Choroid plexus epithelial cell (primary cell): ENCODE results near the gene THTPA.
"Not testable (repeated sequence)": the region's sequence is repeated elsewhere in the genome, so short reads cannot be mapped to it uniquely, and the experiment has no call there.

Source experiments
- DNase-seq: peaks from one replicate; pipeline ENCODE4 v3.0.0-alpha.2; 2010; ENCODE audit warnings: low read depth
- H3K4me3 ChIP-seq: 2 replicates; pipeline ENCODE4 v1.5.1; 2011; ENCODE audit warnings: low read depth, mild to moderate bottlenecking, control low read depth, low read length, moderate library complexity
- CTCF ChIP-seq: conservative IDR thresholded peaks from 2 replicates; pipeline ENCODE4 v1.5.1; 2011; ENCODE audit warnings: low read depth, mild to moderate bottlenecking, control low read depth, inconsistent platforms, low read length, moderate library complexity

Gene THTPA

GRCh38 chr14:23533652-23534435 is 22.2 kb upstream of the THTPA start:
- DNase-seq: no peak
- TF ChIP-seq CTCF: no peak
- H3K4me3 ChIP-seq: no peak overlapping the region

GRCh38 chr14:23535943-23536342 is 20.1 kb upstream of the THTPA start:
- TF ChIP-seq CTCF: no peak
- DNase-seq: no peak
- no peak overlapping the region for H3K4me3 ChIP-seq

- TF ChIP-seq CTCF: no peak
- no peak for DNase-seq
- H3K4me3 ChIP-seq: no peak overlapping the region
These were observed 19.6 kb upstream of the THTPA start for GRCh38 chr14:23536494-23536893.

GRCh38 chr14:23536906-23537305 is 19.2 kb upstream of the THTPA start:
- DNase-seq: not testable (repeated sequence)

GRCh38 chr14:23537351-23538049 is 18.6 kb upstream of the THTPA start:
- TF ChIP-seq CTCF: no peak
- DNase-seq: no peak
- no peak overlapping the region for H3K4me3 ChIP-seq

More at GRCh38 chr14:23536906-23537305, 19.2 kb upstream of the THTPA start:
- not testable (repeated sequence) for H3K4me3 ChIP-seq

GRCh38 chr14:23538050-23538718 is 17.9 kb upstream of the THTPA start:
- H3K4me3 ChIP-seq: no peak overlapping the region
- no peak for TF ChIP-seq CTCF
- DNase-seq: no peak

GRCh38 chr14:23538785-23539184 is 17.3 kb upstream of the THTPA start:
- DNase-seq: peak; percentile 34
- TF ChIP-seq CTCF: no peak
- no peak overlapping the region for H3K4me3 ChIP-seq
